Right kidney (tissue), 1 donor: ENCODE data around the gene TRDN.
A peak's percentile ranks its signal among the peaks of the same experiment; 100 is the strongest.
"Not testable (repeated sequence)": the region's sequence is repeated elsewhere in the genome, so short reads cannot be mapped to it uniquely, and the experiment has no call there.

Experiments
- DNase-seq: peaks from one replicate; pipeline ENCODE4 v3.0.0-alpha.2; 2016

TRDN gene

GRCh38 chr6:123562677-123563076, 74.1 kb downstream of the TRDN start:
- no peak for DNase-seq

- DNase-seq: no peak
Measured at GRCh38 chr6:123562264-123562663, 74.5 kb downstream of the TRDN start.

- not testable (repeated sequence) for DNase-seq
Measured at GRCh38 chr6:123559816-123560215, 76.9 kb downstream of the TRDN start.

- not testable (repeated sequence) for DNase-seq
Measured at GRCh38 chr6:123557474-123557873, 79.3 kb downstream of the TRDN start.

GRCh38 chr6:123551939-123552707, 84.6 kb downstream of the TRDN start:
- no peak for DNase-seq

- DNase-seq: no peak
Measured at GRCh38 chr6:123550052-123550617, 86.6 kb downstream of the TRDN start.

- DNase-seq: no peak
Measured at GRCh38 chr6:123549476-123549875, 87.3 kb downstream of the TRDN start.

- DNase-seq: no peak
Measured at GRCh38 chr6:123547216-123547978, 89.4 kb downstream of the TRDN start.

GRCh38 chr6:123546537-123546936, 90.2 kb downstream of the TRDN start:
- DNase-seq: no peak

GRCh38 chr6:123541462-123541861, 95.3 kb downstream of the TRDN start:
- DNase-seq: no peak

- no peak for DNase-seq
Measured at GRCh38 chr6:123533862-123534648, 102.7 kb downstream of the TRDN start.

GRCh38 chr6:123529843-123530242, 106.9 kb downstream of the TRDN start:
- DNase-seq: no peak

- peak; percentile 3 for DNase-seq
Measured at GRCh38 chr6:123529058-123529457, 107.7 kb downstream of the TRDN start.

- no peak for DNase-seq
Measured at GRCh38 chr6:123527406-123527805, 109.3 kb downstream of the TRDN start.

GRCh38 chr6:123526128-123526527, 110.6 kb downstream of the TRDN start:
- DNase-seq: no peak

GRCh38 chr6:123524781-123525180, 112.0 kb downstream of the TRDN start:
- no peak for DNase-seq

GRCh38 chr6:123520217-123520616, 116.5 kb downstream of the TRDN start:
- DNase-seq: no peak

GRCh38 chr6:123519189-123519505, 117.6 kb downstream of the TRDN start:
- DNase-seq: no peak

- no peak for DNase-seq
Measured at GRCh38 chr6:123518441-123519188, 118.1 kb downstream of the TRDN start.

GRCh38 chr6:123515715-123516114, 121.0 kb downstream of the TRDN start:
- DNase-seq: no peak

- DNase-seq: no peak
Measured at GRCh38 chr6:123509112-123509511, 127.6 kb downstream of the TRDN start.

GRCh38 chr6:123508290-123508689, 128.5 kb downstream of the TRDN start:
- no peak for DNase-seq
